ENCODE data around the gene CD164L2.

DNA sequence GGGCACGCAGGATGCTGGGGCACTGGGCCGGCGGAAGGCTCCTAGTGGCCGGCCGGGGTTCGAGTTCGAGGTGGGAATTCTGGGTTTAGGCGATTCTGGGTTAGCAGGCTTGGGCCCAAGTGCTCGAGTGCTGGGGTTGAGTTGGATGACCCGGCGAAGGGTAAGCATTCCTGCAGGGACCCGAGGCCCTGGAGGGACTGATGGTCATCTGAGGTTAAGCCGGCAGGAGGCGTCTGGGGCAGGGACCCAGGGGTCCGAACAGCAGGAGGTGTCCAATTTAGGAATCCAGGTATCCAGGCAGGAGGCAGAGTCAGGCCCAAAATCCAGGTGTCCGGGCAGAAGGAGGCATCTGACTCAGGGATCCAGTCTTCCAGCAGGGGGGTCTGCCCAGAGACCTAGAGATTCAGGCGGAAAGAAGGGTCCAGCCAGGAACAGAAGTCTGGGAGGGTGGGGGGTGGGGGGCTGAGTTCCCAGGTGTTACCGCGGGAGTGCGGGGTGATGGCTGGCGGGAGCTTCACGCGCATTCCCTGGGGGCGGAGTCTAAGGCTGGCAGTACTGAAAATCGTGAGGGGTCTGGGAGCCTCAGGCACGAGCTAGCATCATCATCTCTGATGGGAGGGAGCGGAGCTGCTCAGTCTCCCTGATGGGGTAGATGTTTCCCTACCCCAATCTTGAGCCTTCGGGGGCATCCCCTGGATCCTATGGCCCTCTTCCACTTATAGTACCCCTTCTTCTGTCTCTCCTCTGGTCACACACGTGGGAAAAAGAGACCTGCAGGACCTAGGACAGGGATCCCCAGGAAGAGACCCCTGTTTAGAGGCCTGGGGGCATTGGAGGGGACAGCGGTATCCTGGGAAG is 9.9 kb upstream of the CD164L2 start:
- TF ChIP-seq CTCF (IDR thresholded peaks at IDR 0.05; ENCODE audit: low read depth, low read length) (no peak), EZH2phosphoT487 (IDR thresholded peaks at IDR 0.05; ENCODE audit: low read depth) (no peak)
